HL-60 (cell line): ENCODE data around the gene TFB1M.

Source experiments
- DNase-seq, 2 experiments: peaks; one replicate each; pipeline ENCODE4 v3.0.0-alpha.2; 2010 to 2020; ENCODE audit warnings: low read depth in 1 of 2, low spot score in 1 of 2
- H3K27ac ChIP-seq: fragments of 250-450 bp; sonication (Bioruptor Pico); replicated peaks from 2 replicates; pipeline ENCODE4 v1.5.1; 2020; ENCODE audit warnings: mild to moderate bottlenecking, moderate library complexity
- H3K27me3 ChIP-seq: fragments of 250-450 bp; sonication (Bioruptor Pico); 2 replicates; pipeline ENCODE4 v1.5.1; 2021; ENCODE audit warnings: mild to moderate bottlenecking, moderate library complexity; ENCODE audit not compliant: insufficient read depth, poor library complexity, severe bottlenecking
- H3K4me3 ChIP-seq: replicated peaks from 2 replicates; pipeline ENCODE4 v1.5.1; 2011; ENCODE audit warnings: mild to moderate bottlenecking, control low read depth, low read length; ENCODE audit not compliant: insufficient read depth
- GABPA ChIP-seq: IDR thresholded peaks from 2 replicates; pipeline ENCODE4 v1.6.1; 2012; ENCODE audit warnings: low read depth
- POLR2AphosphoS5 ChIP-seq: IDR thresholded peaks from 2 replicates; pipeline ENCODE4 v1.6.1; 2012; ENCODE audit warnings: low read depth
- REST ChIP-seq: IDR thresholded peaks from 2 replicates; pipeline ENCODE4 v1.6.1; 2012; ENCODE audit warnings: low read depth; ENCODE audit not compliant: insufficient replicate concordance
- SPI1 ChIP-seq: IDR thresholded peaks from 2 replicates; pipeline ENCODE4 v1.6.1; 2012; ENCODE audit warnings: low read depth, mild to moderate bottlenecking, borderline replicate concordance
- TF ChIP-seq, protein P1 (sequence below): IDR thresholded peaks from one replicate; pipeline ENCODE4 v1.5.1; 2011; ENCODE audit warnings: low read length, control low read depth, inconsistent platforms; ENCODE audit not compliant: insufficient read depth

The TFB1M gene

GRCh38 chr6:155278319-155279049, 35.8 kb downstream of the TFB1M start:
- no peaks in the 10 kb centered on the region for H3K27me3 ChIP-seq
- no peak overlapping the region for H3K27ac ChIP-seq
- TF ChIP-seq, protein P1, sequence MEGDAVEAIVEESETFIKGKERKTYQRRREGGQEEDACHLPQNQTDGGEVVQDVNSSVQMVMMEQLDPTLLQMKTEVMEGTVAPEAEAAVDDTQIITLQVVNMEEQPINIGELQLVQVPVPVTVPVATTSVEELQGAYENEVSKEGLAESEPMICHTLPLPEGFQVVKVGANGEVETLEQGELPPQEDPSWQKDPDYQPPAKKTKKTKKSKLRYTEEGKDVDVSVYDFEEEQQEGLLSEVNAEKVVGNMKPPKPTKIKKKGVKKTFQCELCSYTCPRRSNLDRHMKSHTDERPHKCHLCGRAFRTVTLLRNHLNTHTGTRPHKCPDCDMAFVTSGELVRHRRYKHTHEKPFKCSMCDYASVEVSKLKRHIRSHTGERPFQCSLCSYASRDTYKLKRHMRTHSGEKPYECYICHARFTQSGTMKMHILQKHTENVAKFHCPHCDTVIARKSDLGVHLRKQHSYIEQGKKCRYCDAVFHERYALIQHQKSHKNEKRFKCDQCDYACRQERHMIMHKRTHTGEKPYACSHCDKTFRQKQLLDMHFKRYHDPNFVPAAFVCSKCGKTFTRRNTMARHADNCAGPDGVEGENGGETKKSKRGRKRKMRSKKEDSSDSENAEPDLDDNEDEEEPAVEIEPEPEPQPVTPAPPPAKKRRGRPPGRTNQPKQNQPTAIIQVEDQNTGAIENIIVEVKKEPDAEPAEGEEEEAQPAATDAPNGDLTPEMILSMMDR: no peak
- TF ChIP-seq POLR2AphosphoS5: no peak
- no peak for TF ChIP-seq GABPA
- no peak for TF ChIP-seq REST
- TF ChIP-seq SPI1: no peak
- no peak overlapping the region for H3K4me3 ChIP-seq
- DNase-seq: no peak

DNA sequence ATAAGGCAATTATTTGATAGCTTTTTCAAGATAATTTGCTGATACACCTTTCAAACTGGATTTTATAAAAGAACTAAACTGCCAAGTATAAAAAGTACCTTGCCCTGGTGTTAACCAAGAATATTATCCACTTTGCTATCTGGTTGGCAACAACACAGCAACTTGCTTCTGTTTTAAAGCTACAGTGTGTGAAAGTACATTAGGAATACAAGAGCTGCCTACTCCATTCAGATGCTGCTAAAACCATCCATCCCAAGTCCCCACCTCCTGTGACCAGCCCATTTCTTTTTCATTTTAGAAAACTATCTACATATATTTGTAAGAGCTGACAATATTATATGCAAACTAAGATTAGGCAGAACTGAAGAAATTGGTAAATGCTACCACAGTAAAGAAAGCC, 37.6 kb downstream of the TFB1M start:
- Histone ChIP-seq H3K27me3 (no peaks in the 10 kb centered on the region), H3K27ac (no peak overlapping the region), H3K4me3 (no peak overlapping the region)
- TF ChIP-seq GABPA: no peak
- TF ChIP-seq POLR2AphosphoS5: no peak
- TF ChIP-seq, protein P1: no peak
- no peak for TF ChIP-seq REST
- TF ChIP-seq SPI1: no peak
- DNase-seq: no peak

- Histone ChIP-seq H3K4me3 (no peak overlapping the region), H3K27ac (no peak overlapping the region), H3K27me3 (no peaks in the 10 kb centered on the region)
- TF ChIP-seq REST (no peak), GABPA (no peak), SPI1 (no peak), POLR2AphosphoS5 (no peak)
- TF ChIP-seq, protein P1: no peak
- DNase-seq: no peak
These were observed 38.3 kb downstream of the TFB1M start for GRCh38 chr6:155275808-155276480.
